ENCODE data around the gene EML2. TPM values are rescaled to one million over a fixed set of nuclear protein-coding genes. Genes with fewer than 3 reads are reported as not detected.
"Not testable (repeated sequence)": the region's sequence is repeated elsewhere in the genome, so short reads cannot be mapped to it uniquely, and the experiment has no call there.

EML2 gene
- total RNA-seq, result 93.8 TPM
- polyA plus RNA-seq (ENCODE audit: insufficient read depth, low read depth, low replicate concordance), result 36.6 TPM
- long read RNA-seq, donor 1, partial matches to known transcripts, result 0 of 3 reads
- long read RNA-seq, donor 1, other reads (novel, unspliced or antisense), result 0 of 3 reads
- long read RNA-seq, donor 2, partial matches to known transcripts, result 0 of 3 reads
- long read RNA-seq, donor 2, other reads (novel, unspliced or antisense), result 0 of 3 reads
- long read RNA-seq, donor 3, partial matches to known transcripts, result 0 of 6 reads
- long read RNA-seq, donor 3, other reads (novel, unspliced or antisense), result 0 of 6 reads
- long read RNA-seq, donor 4, partial matches to known transcripts, result 0 of 3 reads
- long read RNA-seq, donor 4, other reads (novel, unspliced or antisense), result 0 of 3 reads
- long read RNA-seq, donor 5, result 0 reads
- long read RNA-seq, donor 6, transcript EML2-227 (4 exons, 705 nt), result major isoform, 5 of 5 reads
- long read RNA-seq, donor 6, partial matches to known transcripts, result 0 of 5 reads
- long read RNA-seq, donor 6, other reads (novel, unspliced or antisense), result 0 of 5 reads
- long read RNA-seq, donor 7, transcript EML2-201 (19 exons, 2,264 nt), result major isoform, 8 of 19 reads
- long read RNA-seq, donor 7, partial matches to known transcripts, result 4 of 19 reads
- long read RNA-seq, donor 7, other reads (novel, unspliced or antisense), result 7 of 19 reads
- long read RNA-seq, donor 8, partial matches to known transcripts, result 0 of 4 reads
- long read RNA-seq, donor 8, other reads (novel, unspliced or antisense), result 0 of 4 reads
- long read RNA-seq, donor 9, partial matches to known transcripts, result 0 of 2 reads
- long read RNA-seq, donor 9, other reads (novel, unspliced or antisense), result 0 of 2 reads
- long read RNA-seq, donor 10, partial matches to known transcripts, result 0 of 3 reads
- long read RNA-seq, donor 10, other reads (novel, unspliced or antisense), result 0 of 3 reads

- no peak for FAIRE-seq
Observed at GRCh38 chr19:45638930-45639729, at the start of gene EML2. TSS of gene EML2 (minus strand) at chr19:45639397. CDS start at chr19:45639376, 21 bp downstream.

GRCh38 chr19:45687599-45687998 is 48.4 kb upstream of the EML2 start:
- H3K9me3 ChIP-seq (ENCODE audit: control insufficient read depth in 2 of 3, insufficient read depth in 1 of 3, low read length in 3 of 3), result no peaks in the 10 kb centered on the region
- H3K27me3 ChIP-seq (ENCODE audit: control insufficient read depth, insufficient read depth, low read length), result no peaks in the 10 kb centered on the region
- no peaks in the 10 kb centered on the region for H3K4me1 ChIP-seq (ENCODE audit: control insufficient read depth in 2 of 3, insufficient read depth in 2 of 3, low read depth in 1 of 3, low read length in 3 of 3)
- TF ChIP-seq CTCF (IDR thresholded peaks at IDR 0.05; ENCODE audit: borderline replicate concordance, extremely low read depth, insufficient read depth), result no peak
- intact Hi-C loops (cut with DNase I), result no loop called here
- FAIRE-seq (no peak), DNase-seq (no peak)
- no peak overlapping the region for H3K9ac ChIP-seq (ENCODE audit: low read length in 3 of 3)
- H3K27ac ChIP-seq (ENCODE audit: low read depth in 2 of 2, low read length in 2 of 2), result no peak overlapping the region
- no peak overlapping the region for H3K4me3 ChIP-seq (ENCODE audit: low read length in 3 of 3)
- H3K36me3 ChIP-seq (ENCODE audit: control insufficient read depth in 2 of 3, insufficient read depth in 3 of 3, low read length in 3 of 3), result peaks cover 0 to 18% (median 16%) of the 10 kb centered on the region in 3 donors

More at GRCh38 chr19:45638930-45639729, at the start of gene EML2:
- peaks cover 0 to 21% (median 12%) of the 10 kb centered on the region in 3 donors for H3K4me1 ChIP-seq (ENCODE audit: control insufficient read depth in 2 of 3, insufficient read depth in 2 of 3, low read depth in 1 of 3, low read length in 3 of 3)
- no peak for TF ChIP-seq CTCF (IDR thresholded peaks at IDR 0.05; ENCODE audit: borderline replicate concordance, extremely low read depth, insufficient read depth)
- no peaks in the 10 kb centered on the region for H3K36me3 ChIP-seq (ENCODE audit: control insufficient read depth in 2 of 3, insufficient read depth in 3 of 3, low read length in 3 of 3)
- peak within 1 kb of the TSS; percentile 43 to 87 (median 67) for H3K9ac ChIP-seq (ENCODE audit: low read length in 3 of 3)
- DNase-seq, result peak; percentile 75 to 84 (median 83)
- peak within 1 kb of the TSS; percentile 22 to 27 for H3K27ac ChIP-seq (ENCODE audit: low read depth in 2 of 2, low read length in 2 of 2)
- intact Hi-C loops (cut with DNase I), result no loop called here
- H3K9me3 ChIP-seq (ENCODE audit: control insufficient read depth in 2 of 3, insufficient read depth in 1 of 3, low read length in 3 of 3), result no peaks in the 10 kb centered on the region
- H3K4me3 ChIP-seq (ENCODE audit: low read length in 3 of 3), result peak within 1 kb of the TSS; percentile 68 to 92 (median 80)
- H3K27me3 ChIP-seq (ENCODE audit: control insufficient read depth, insufficient read depth, low read length), result peaks cover 3% of the 10 kb centered on the region

- intact Hi-C loops (cut with DNase I); FAIRE-seq; H3K27ac ChIP-seq (ENCODE audit: low read depth in 2 of 2, low read length in 2 of 2); H3K27me3 ChIP-seq (ENCODE audit: control insufficient read depth, insufficient read depth, low read length); H3K4me3 ChIP-seq (ENCODE audit: low read length in 3 of 3); H3K4me1 ChIP-seq (ENCODE audit: control insufficient read depth in 2 of 3, insufficient read depth in 2 of 3, low read depth in 1 of 3, low read length in 3 of 3); H3K9ac ChIP-seq (ENCODE audit: low read length in 3 of 3); H3K9me3 ChIP-seq (ENCODE audit: control insufficient read depth in 2 of 3, insufficient read depth in 1 of 3, low read length in 3 of 3); DNase-seq: not testable (repeated sequence)
- peaks cover 0 to 18% (median 16%) of the 10 kb centered on the region in 3 donors for H3K36me3 ChIP-seq (ENCODE audit: control insufficient read depth in 2 of 3, insufficient read depth in 3 of 3, low read length in 3 of 3)
Observed at GRCh38 chr19:45685045-45685444, 45.8 kb upstream of the EML2 start.
